GM12878 (cell line): ENCODE measurements around the gene CCDC200. TPM values are rescaled to one million over a fixed set of nuclear protein-coding genes. Genes with fewer than 3 reads are reported as not detected.

Source experiments
- ATAC-seq: fragments of 200-7000 bp; cut with Tn5 transposase; 3 replicates; pipeline ENCODE4 v1.9.1; 2020; ENCODE audit warnings: mild to moderate bottlenecking, moderate library complexity
- BruUV-seq: library from RNA; stranded (reverse); fragments of 400-500 nt; replicated peaks from 2 replicates; lab custom pipeline; 2021; lab: Mats Ljungman, UMichigan
- CTCF ChIA-PET: fragments of 300-600 bp; sonication (Branson Sonifier 250); formaldehyde crosslinking; extraction: SDS; loops from one replicate; lab custom pipeline; 2021; ENCODE audit warnings: inconsistent platforms; lab: Yijun Ruan, JAX
- POLR2A ChIA-PET: fragments of 350-600 bp; formaldehyde crosslinking; extraction: SDS; loops from one replicate; lab custom pipeline; 2021; ENCODE audit warnings: inconsistent platforms; lab: Charles Lee
- RAD21 ChIA-PET: fragments of 300-600 bp; sonication (Branson Sonifier 250); formaldehyde crosslinking; loops from one replicate; lab custom pipeline; 2023; ENCODE audit warnings: antibody characterized with exemption; ENCODE audit not compliant: unreplicated experiment; lab: Charles Lee
- SMC1A ChIA-PET: fragments of 300-600 bp; sonication (Branson Sonifier 250); formaldehyde crosslinking; loops from one replicate; lab custom pipeline; 2023; ENCODE audit not compliant: unreplicated experiment, uncharacterized antibody; lab: Charles Lee
- DNase-seq: peaks from one replicate; pipeline ENCODE4 v3.0.0-alpha.2; 2011; ENCODE audit warnings: low read depth, low spot score
- FAIRE-seq: peaks from 3 replicates; lab custom pipeline; 2011; peaks lifted over from hg19 to GRCh38; lab: Jason Lieb, UNC
- H2AFZ ChIP-seq: 2 replicates; pipeline ENCODE4 v1.6.0; 2011; ENCODE audit warnings: low read depth, low read length, control low read depth; ENCODE audit not compliant: control insufficient read depth
- H3K27ac ChIP-seq: 2 replicates; pipeline ENCODE4 v1.5.1; 2011; ENCODE audit warnings: control low read depth; ENCODE audit not compliant: control insufficient read depth, insufficient read depth
- H3K27me3 ChIP-seq, 2 experiments: replicated peaks in 1 of 2; 2 replicates each; pipeline versions ENCODE4 v1.6.0 to v1.6.1; 2011; ENCODE audit warnings: low read length in 1 of 2; ENCODE audit not compliant: control insufficient read depth in 2 of 2, insufficient read depth in 2 of 2
- H3K36me3 ChIP-seq, 2 experiments: 2 replicates each; pipeline ENCODE4 v1.5.1; 2011; ENCODE audit warnings: low read length in 1 of 2; ENCODE audit not compliant: control insufficient read depth in 2 of 2, insufficient read depth in 2 of 2
- H3K4me1 ChIP-seq: 2 replicates; pipeline ENCODE4 v1.6.1; 2011; ENCODE audit warnings: mild to moderate bottlenecking, low read length, moderate library complexity, mixed read lengths; ENCODE audit not compliant: control insufficient read depth, insufficient read depth
- H3K4me2 ChIP-seq: 2 replicates; pipeline ENCODE4 v1.6.0; 2011; ENCODE audit warnings: control low read depth; ENCODE audit not compliant: control insufficient read depth, insufficient read depth
- H3K4me3 ChIP-seq: fragments of 200-600 bp; sonication (generic); 2 replicates; pipeline ENCODE4 v1.5.1; 2016
- H3K79me2 ChIP-seq: 2 replicates; pipeline ENCODE4 v1.6.0; 2011; ENCODE audit warnings: low read length; ENCODE audit not compliant: control insufficient read depth, insufficient read depth
- H3K9ac ChIP-seq: 2 replicates; pipeline ENCODE4 v1.8.0; 2011; ENCODE audit warnings: low read length, control low read depth, mixed read lengths; ENCODE audit not compliant: control insufficient read depth, insufficient read depth
- H3K9me3 ChIP-seq: replicated peaks from 3 replicates; pipeline ENCODE4 v1.5.1; 2011; ENCODE audit warnings: mild to moderate bottlenecking, low read length; ENCODE audit not compliant: control insufficient read depth, insufficient read depth
- H4K20me1 ChIP-seq: 2 replicates; pipeline ENCODE4 v1.6.0; 2011; ENCODE audit not compliant: control insufficient read depth, insufficient read depth
- IKZF1 ChIP-seq: fragments of 450-650 bp; conservative IDR thresholded peaks from 2 replicates; pipeline ENCODE4 v1.6.1; 2017; ENCODE audit warnings: antibody characterized with exemption, mild to moderate bottlenecking
- IKZF2 ChIP-seq, 2 experiments: fragments of 450-650 bp; IDR thresholded peaks; 2 replicates each; pipeline ENCODE4 v1.6.1; 2017; ENCODE audit warnings: mild to moderate bottlenecking in 2 of 2, moderate library complexity in 2 of 2
- RBBP5 ChIP-seq: fragments of 200-600 bp; sonication (generic); conservative IDR thresholded peaks from 2 replicates; pipeline ENCODE4 v1.6.1; 2016
- SRF ChIP-seq, 2 experiments: IDR thresholded peaks; 2 replicates each; pipeline ENCODE4 v1.6.1; 2011; ENCODE audit warnings: low read depth in 2 of 2, low read length in 2 of 2, mild to moderate bottlenecking in 1 of 2, moderate library complexity in 1 of 2
- YY1 ChIP-seq: IDR thresholded peaks from 2 replicates; pipeline ENCODE4 v1.6.1; 2011; ENCODE audit warnings: low read depth, mild to moderate bottlenecking, low read length
- ZBTB11 ChIP-seq: fragments of 450-650 bp; formaldehyde crosslinking; IDR thresholded peaks from 2 replicates; pipeline ENCODE4 v1.5.0; 2022; ENCODE audit warnings: mild to moderate bottlenecking, missing genetic modification characterization
- ZBTB40 ChIP-seq: fragments of 450-650 bp; IDR thresholded peaks from 2 replicates; pipeline ENCODE4 v1.6.1; 2016; ENCODE audit warnings: mild to moderate bottlenecking, moderate library complexity, borderline replicate concordance
- ZNF687 ChIP-seq: fragments of 450-650 bp; IDR thresholded peaks from 2 replicates; pipeline ENCODE4 v1.6.1; 2017; ENCODE audit warnings: mild to moderate bottlenecking, moderate library complexity
- WGBS: methylation state at CpG from one replicate; pipeline ENCODE4 v1.1.6; 2016; ENCODE audit warnings: low lambda C conversion rate; ENCODE audit not compliant: insufficient replicate concordance, insufficient coverage; ENCODE audit errors: missing lambda C conversion rate; 5-methylcytosine and 5-hydroxymethylcytosine counted together
- in situ Hi-C: fragments of 300-500 bp; cut with MboI; formaldehyde crosslinking; loops from 9 replicates; pipeline ENCODE4 v1.14.3; 2018; ENCODE audit warnings: mixed read lengths
- intact Hi-C: fragments of 100-400 bp; cut with micrococcal nuclease; formaldehyde crosslinking; loops from one replicate; pipeline ENCODE4 v1.14.2; 2022; ENCODE audit not compliant: unreplicated experiment
- polyA plus RNA-seq, 11 experiments: library from polyadenylated mRNA; depleted of rRNA in 4 of 11; unstranded in 6 of 11; stranded (reverse) in 5 of 11; fragments of >200 nt; fragmentation: Nextera tagmentation in 4 of 11; fragmentation: Illumina TruSeq in 1 of 11; extraction: Ambion mirVana in 4 of 11; extraction: Trizol in 1 of 11; gene quantifications; 1 replicate in 1 of 11; 2 replicates in 10 of 11; pipeline versions ENCODE4 v1.2.1 to v1.2.3, GENCODE V29; 2011 to 2016; ENCODE audit warnings: inconsistent platforms in 2 of 11, missing spikeins in 2 of 11, low read depth in 1 of 11
- total RNA-seq, 4 experiments: library from RNA; depleted of rRNA in 3 of 4; stranded (reverse); fragments of >200 nt in 3 of 4; fragmentation: Illumina TruSeq in 1 of 4; extraction: Trizol in 1 of 4; gene quantifications; 2 replicates each; pipeline versions ENCODE4 v1.2.1 to v1.2.3, GENCODE V29; 2013 to 2021

Gene CCDC200
- total and polyA plus RNA-seq, 10 of the 15 experiments (the other 5 are each of a cell fraction or from before 2014, with no cell fraction given) = 0.46 to 3.9 (median 2.7) TPM; not detected in 6

GRCh38 chr17:43183921-43184320, 44.5 kb downstream of the CCDC200 start:
- ChIA-PET CTCF (interaction anchor here (0.6 kb wide), 1 partner anchor 17 kb away, joined by 3 read pairs; no protein-coding TSS in a partner anchor), POLR2A (interaction anchor here (0.6 kb wide), 1 partner anchor 171 kb away, joined by 5 read pairs; no protein-coding TSS in a partner anchor), SMC1A (no interaction called here), RAD21 (no interaction called here)
- WGBS = 100% methylated on average over 3 of the region's 3 CpGs
- Histone ChIP-seq H2AFZ (no peak overlapping the region), H3K4me2 (no peak overlapping the region), H3K4me3 (no peak overlapping the region), H3K27me3 (no peaks in the 10 kb centered on the region), H4K20me1 (no peaks in the 10 kb centered on the region), H3K4me1 (no peaks in the 10 kb centered on the region), H3K9me3 (no peaks in the 10 kb centered on the region), H3K9ac (no peak overlapping the region), H3K27ac (no peak overlapping the region), H3K79me2 (no peaks in the 10 kb centered on the region), H3K36me3 (peaks cover under 1 to 4% of the 10 kb centered on the region in 2 experiments; a peak in 3 of 4 replicates)
- no peak for ATAC-seq
- BruUV-seq = no TSS peak
- FAIRE-seq = no peak
- in situ Hi-C loops = no loop called here
- DNase-seq = no peak
- intact Hi-C loops = no loop called here
- TF ChIP-seq ZBTB40 (no peak), YY1 (no peak), IKZF1 (no peak), RBBP5 (no peak), ZBTB11 (CRISPR knock-in tag) (no peak), IKZF2 (IDR thresholded peaks at IDR 0.05) (no peak), SRF (IDR thresholded peaks at IDR 0.05; ENCODE audit: low read depth in 2 of 2, low read length in 2 of 2) (no peak), ZNF687 (no peak)
